ENCODE results near the gene EPHA4.

EPHA4 gene

GRCh38 chr2:221370076-221370856 lies 201.8 kb downstream of the EPHA4 start:
- Histone ChIP-seq H3K36me3 (ENCODE audit: insufficient read depth, low read length) (no peaks in the 10 kb centered on the region), H3K4me3 (ENCODE audit: low read depth in 1 of 2, low read length in 2 of 2) (no peak overlapping the region), H3K4me1 (ENCODE audit: insufficient read depth, low read length) (no peaks in the 10 kb centered on the region), H3K27ac (ENCODE audit: low read depth, low read length) (no peak overlapping the region), H3K27me3 (ENCODE audit: control insufficient read depth in 1 of 2, insufficient read depth in 2 of 2, low read length in 2 of 2) (no peaks in the 10 kb centered on the region), H3K9me3 (ENCODE audit: low read length) (no peaks in the 10 kb centered on the region), H3K9ac (ENCODE audit: low read length) (no peak overlapping the region)
